Measurements from ENCODE around the gene TAF4.
"Not testable (repeated sequence)": the region's sequence is repeated elsewhere in the genome, so short reads cannot be mapped to it uniquely, and the experiment has no call there.

The TAF4 gene

GRCh38 chr20:61994546-61994945 lies 71.1 kb downstream of the TAF4 start:
- no peak for DNase-seq

- DNase-seq, result no peak
Observed at GRCh38 chr20:61993058-61993457, 72.6 kb downstream of the TAF4 start.

GRCh38 chr20:61991476-61991875 lies 74.2 kb downstream of the TAF4 start:
- no peak for DNase-seq

- DNase-seq, result no peak
Observed at GRCh38 chr20:61990484-61990883, 75.2 kb downstream of the TAF4 start.

GRCh38 chr20:61989741-61990140 lies 75.9 kb downstream of the TAF4 start:
- DNase-seq, result no peak

- DNase-seq, result no peak
Observed at GRCh38 chr20:61988665-61989064, 77.0 kb downstream of the TAF4 start.

GRCh38 chr20:61986762-61987321 lies 78.8 kb downstream of the TAF4 start:
- DNase-seq, result no peak

GRCh38 chr20:61985096-61985495 lies 80.6 kb downstream of the TAF4 start:
- no peak for DNase-seq

- DNase-seq, result not testable (repeated sequence)
Observed at GRCh38 chr20:61984431-61984830, 81.2 kb downstream of the TAF4 start.

- no peak for DNase-seq
Observed at GRCh38 chr20:61983965-61984364, 81.7 kb downstream of the TAF4 start.

GRCh38 chr20:61982951-61983315 lies 82.7 kb downstream of the TAF4 start:
- DNase-seq, result no peak

- no peak for DNase-seq
Observed at GRCh38 chr20:61982191-61982950, 83.3 kb downstream of the TAF4 start.

GRCh38 chr20:61981691-61982090 lies 84.0 kb downstream of the TAF4 start:
- DNase-seq, result not testable (repeated sequence)

GRCh38 chr20:61980647-61981583 lies 84.8 kb downstream of the TAF4 start:
- no peak for DNase-seq

- no peak for DNase-seq
Observed at GRCh38 chr20:61979701-61980635, 85.7 kb downstream of the TAF4 start.

- DNase-seq, result no peak
Observed at GRCh38 chr20:61979090-61979489, 86.6 kb downstream of the TAF4 start.

GRCh38 chr20:61978491-61978890 lies 87.2 kb downstream of the TAF4 start:
- no peak for DNase-seq

GRCh38 chr20:61977419-61977786 lies 88.3 kb downstream of the TAF4 start:
- no peak for DNase-seq

GRCh38 chr20:61976644-61977418 lies 88.8 kb downstream of the TAF4 start:
- no peak for DNase-seq

GRCh38 chr20:61976263-61976643 lies 89.4 kb downstream of the TAF4 start:
- DNase-seq, result no peak

GRCh38 chr20:61975407-61976129 lies 90.1 kb downstream of the TAF4 start:
- DNase-seq, result no peak

Data from activated CD4-positive, CD25-positive, alpha-beta regulatory T cell (primary cell).